HG03520 (cell line): ENCODE measurements around the gene SEMA6A.
"Not testable (repeated sequence)": the region's sequence is repeated elsewhere in the genome, so short reads cannot be mapped to it uniquely, and the experiment has no call there.

Experiments used
- ATAC-seq: cut with Tn5 transposase; IDR thresholded peaks from one replicate; pipeline ENCODE4 v1.9.1; 2021; ENCODE audit warnings: mild to moderate bottlenecking, moderate library complexity; ENCODE audit not compliant: unreplicated experiment

Gene SEMA6A

GRCh38 chr5:116554764-116555163 lies 19.9 kb downstream of the SEMA6A start:
- ATAC-seq: no peak

DNA sequence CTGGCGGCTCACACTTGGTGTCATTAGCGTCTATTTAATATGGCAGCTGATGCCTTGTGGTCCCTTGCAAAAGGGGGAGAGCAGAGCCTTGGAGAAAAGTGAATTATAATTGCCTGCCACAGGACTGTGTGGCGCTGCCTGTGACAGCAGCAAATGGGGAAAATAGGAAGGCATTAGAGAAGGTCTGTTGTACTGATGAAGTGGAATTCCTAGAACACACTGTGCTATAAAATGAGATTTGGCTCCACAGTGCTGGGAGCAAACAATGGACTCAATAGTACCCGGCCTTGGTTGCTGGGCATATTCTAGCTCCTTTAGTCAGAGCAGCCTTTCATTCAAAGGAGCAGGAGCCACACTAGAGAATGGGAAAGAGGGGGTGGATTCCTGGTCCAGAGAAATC lies 21.3 kb downstream of the SEMA6A start:
- no peak for ATAC-seq

- ATAC-seq: no peak
These were observed 24.5 kb downstream of the SEMA6A start for GRCh38 chr5:116550082-116550481.

DNA sequence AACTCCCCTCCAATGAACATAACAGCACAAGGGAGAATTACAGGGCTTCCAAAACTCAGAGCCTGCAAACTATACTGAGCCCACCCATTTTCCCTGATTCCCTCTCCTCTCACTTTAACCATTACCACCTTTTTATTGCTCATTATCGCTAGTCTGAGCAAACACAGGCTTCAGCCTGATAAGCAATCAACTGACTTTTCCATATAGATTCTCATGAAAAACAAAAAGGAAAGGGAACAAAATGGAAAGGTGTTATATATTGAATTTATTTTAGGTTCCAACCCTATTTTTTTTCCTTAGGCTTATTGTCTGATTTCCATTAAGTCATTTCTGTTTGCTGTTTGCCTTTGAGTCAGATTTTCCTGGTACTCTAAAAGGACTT lies 27.9 kb downstream of the SEMA6A start:
- ATAC-seq: no peak

- no peak for ATAC-seq
These were observed 28.4 kb downstream of the SEMA6A start for GRCh38 chr5:116546033-116546742.

DNA sequence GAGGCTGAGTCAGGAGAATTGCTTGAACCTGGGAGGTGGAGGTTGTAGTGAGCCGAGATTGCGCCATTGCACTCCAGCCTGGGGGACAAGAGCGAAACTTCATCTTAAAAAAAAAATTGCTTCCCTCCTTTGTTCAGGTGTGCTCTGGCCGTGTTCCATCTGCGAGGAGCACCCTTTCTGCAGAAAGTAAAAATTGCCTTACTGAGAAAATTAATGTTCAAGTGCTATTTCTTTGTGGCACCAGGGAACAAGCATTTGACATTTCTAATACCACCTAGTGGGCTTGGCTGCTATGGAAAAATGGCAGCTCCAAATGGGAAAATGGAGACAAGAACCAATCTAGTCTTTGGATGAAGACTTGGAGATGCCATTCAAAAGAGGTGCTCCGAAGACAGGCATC lies 29.2 kb downstream of the SEMA6A start:
- not testable (repeated sequence) for ATAC-seq

DNA sequence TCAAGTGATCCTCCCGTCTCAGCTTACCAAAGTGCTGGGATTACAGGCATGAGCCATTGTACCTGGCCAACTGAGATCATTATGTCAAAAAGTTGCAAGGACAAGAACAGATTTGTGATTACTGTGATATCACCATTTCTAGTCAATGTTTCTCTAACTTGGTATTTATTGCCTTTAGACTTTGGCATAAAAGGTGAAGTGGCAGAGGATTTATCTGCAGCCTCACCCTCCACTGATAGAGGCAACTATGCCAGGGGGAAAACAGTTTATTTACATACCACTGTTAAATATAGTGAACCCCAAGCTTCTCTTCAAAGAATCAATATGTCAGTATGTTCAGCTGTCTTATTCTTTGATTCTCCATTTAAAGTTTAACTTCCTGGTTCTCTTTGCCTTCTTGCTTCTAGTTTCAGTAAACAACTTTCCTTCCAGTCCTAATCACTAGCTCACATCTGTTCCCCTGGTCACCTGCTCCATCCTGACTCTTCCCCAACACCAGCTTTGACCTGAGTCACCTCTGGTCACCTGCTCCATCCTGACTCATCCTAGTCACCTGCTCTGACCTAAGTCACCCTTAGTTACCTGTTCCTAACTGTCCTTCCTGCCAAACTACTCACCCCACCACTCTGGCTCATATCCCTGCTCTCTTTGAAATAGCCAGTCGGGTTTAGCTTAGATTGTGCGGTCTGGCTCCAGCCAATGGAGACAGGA lies 29.9 kb downstream of the SEMA6A start:
- ATAC-seq: no peak

GRCh38 chr5:116543501-116543900 lies 31.1 kb downstream of the SEMA6A start:
- no peak for ATAC-seq

GRCh38 chr5:116542619-116543018 lies 32.0 kb downstream of the SEMA6A start:
- no peak for ATAC-seq

DNA sequence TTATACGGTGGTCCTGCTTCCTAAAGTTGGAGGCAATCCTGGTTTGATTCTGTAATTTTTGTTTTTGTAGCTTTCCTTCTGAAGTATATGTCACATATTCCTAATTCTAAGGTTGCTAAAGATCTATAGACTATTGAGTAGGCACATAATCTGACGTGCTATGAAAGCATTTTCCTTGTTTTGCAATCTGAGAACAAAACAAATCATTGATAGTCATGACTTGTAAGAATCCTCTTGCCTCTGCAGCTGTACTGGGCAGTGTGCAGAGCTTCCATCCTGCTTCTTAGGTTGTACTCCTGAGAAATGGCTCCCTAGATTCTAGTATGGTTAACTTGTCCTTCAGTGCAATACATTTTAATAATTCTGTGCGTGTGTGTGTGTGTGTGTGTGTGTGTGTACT lies 35.4 kb downstream of the SEMA6A start:
- ATAC-seq: no peak

GRCh38 chr5:116536316-116537083 lies 38.1 kb downstream of the SEMA6A start:
- no peak for ATAC-seq

DNA sequence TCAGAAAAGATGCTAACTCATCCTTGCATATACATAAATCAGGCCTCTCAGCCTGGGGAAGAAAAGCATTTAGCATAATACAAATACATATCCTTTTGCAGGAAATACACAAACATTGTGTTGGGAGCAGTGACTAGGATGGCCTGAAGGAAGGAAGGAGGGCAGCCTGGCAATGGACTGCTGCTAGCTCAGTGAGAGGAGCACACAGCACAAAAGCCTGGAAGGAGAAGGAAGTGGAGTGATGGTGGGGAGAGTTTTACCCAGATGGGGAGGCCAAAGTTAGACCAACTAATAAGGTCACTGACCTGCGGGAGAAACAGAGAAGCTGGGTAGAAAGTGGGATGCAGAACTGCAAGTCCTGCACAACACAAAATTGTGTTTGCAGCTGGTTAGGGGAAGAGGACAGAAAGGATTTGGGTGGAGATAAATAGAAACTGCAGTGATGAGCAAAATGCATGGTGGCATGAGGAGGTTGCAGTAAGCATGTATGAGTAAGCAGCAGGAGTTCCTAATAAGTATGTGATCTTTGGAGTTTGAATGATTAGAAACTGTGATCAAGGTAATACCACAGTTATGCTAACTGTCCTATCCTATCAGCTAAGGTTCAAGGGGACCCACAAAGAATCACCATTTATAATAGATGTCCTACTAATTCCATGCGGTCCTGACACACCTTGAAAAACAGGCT lies 39.5 kb downstream of the SEMA6A start:
- no peak for ATAC-seq

DNA sequence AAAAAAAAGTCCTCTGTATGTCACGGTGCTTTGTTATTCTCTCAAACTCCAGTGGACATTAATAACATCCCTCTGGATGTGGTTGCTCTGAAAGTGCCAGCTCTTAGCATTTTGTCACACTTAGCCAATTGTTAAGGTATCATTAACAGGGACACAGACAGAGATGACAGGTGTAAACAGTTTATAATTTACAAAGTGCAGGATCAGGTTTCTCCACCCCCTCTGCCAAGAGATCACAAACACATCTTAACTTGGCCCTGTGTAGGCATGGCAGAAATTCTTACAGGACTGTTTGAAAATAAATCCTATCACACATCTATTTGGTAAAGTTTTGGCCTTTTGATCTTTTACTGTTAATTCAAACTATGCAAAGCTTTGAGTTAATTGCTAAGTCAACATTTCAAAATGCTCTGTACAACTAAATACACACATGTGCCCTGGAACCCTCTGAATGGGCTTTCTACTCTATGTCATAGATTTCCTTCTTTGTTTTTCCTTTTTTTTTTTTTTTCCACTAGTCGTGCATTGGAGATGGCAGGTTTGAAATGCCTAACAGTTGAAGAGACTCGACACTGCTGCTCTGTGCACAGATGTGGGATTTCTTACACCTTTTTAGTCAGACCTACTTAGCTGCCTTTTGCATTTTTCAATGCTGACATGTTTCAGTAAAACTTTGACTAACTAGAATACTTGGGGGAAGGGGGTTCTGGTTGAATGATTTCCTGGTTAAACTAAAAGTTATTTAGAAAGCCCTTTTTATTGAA lies 41.7 kb downstream of the SEMA6A start:
- ATAC-seq: peak; percentile 45

DNA sequence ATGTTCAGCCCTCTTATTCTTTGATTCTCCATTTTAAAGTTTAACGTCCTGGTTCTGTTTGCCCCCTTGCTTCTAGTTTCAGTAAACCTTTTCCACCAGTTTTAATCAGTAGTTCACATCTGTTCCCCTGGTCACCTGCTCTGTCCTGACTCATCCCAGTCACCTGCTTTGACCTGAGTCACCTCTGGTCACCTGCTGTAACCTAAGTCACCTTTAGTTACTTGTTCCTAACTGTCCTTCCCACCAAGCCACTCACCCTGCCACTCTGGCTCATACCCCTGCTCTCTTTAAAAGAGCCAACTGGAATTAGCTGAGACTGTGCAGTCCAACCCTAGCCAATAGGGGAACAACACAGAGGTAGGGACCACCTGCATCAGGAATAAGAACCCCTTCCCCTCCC lies 43.0 kb downstream of the SEMA6A start:
- ATAC-seq: no peak

DNA sequence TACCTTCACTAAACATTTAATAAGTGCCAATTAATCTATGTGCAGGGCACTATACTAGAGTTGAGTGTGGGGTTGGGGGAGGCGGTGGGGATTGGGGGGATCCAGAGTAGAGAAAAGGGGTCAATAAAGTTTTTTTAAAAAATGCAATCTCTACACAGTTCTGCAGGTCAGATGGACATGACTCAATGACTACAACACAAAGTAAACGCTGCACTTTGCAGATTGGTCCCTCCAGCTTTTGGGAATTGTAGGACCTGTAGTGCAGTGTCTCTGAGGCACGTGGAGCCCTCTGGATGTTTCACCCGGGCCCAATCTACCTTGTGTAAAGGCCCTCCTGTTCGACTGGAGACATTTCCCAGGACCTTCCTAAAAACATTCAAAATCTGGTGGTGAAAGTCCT lies 43.5 kb downstream of the SEMA6A start:
- ATAC-seq: no peak

DNA sequence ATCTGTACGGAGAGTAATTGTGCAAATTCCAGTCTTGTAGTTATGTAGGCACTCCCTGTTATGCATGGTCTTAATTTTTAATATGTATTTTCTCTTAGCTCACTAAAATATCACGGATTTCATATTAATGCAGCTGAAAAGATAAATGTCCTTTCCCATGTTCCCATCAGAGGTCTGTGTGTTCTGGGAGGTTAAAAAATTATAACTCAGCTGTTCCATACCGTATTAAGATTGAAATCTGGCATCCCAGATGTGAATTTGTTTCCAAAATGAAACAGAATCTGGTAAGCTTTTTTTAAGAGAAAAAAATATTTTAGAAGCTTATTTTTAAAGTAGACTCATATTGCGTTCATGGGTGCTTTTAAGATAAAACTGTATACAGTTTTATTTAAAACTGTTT lies 44.3 kb downstream of the SEMA6A start:
- ATAC-seq: no peak

- no peak for ATAC-seq
These were observed 45.0 kb downstream of the SEMA6A start for GRCh38 chr5:116529615-116530014.

GRCh38 chr5:116528519-116529234 lies 45.9 kb downstream of the SEMA6A start:
- no peak for ATAC-seq

DNA sequence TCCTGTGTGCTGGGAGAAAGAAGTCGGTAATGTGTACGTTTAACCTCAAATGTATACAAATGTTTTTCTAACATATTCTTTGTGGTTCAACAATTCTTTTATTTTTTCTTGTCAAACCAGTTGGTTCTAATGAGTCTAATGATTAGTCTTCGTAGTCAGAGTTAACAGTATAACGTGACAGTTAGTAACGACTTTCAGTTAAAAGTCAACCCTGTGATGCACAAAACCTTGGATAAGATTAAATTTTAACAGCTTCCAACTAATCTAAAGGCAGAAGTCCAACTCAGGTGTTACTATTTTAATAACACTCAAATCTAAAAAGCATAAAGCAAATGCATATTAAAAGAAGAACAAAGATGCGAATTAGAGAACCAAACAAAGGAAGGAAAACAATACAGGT lies 47.0 kb downstream of the SEMA6A start:
- ATAC-seq: no peak

- ATAC-seq: no peak
These were observed 48.9 kb downstream of the SEMA6A start for GRCh38 chr5:116525674-116526073.
